Measurements from ENCODE around the gene DCTD.

DCTD gene

DNA sequence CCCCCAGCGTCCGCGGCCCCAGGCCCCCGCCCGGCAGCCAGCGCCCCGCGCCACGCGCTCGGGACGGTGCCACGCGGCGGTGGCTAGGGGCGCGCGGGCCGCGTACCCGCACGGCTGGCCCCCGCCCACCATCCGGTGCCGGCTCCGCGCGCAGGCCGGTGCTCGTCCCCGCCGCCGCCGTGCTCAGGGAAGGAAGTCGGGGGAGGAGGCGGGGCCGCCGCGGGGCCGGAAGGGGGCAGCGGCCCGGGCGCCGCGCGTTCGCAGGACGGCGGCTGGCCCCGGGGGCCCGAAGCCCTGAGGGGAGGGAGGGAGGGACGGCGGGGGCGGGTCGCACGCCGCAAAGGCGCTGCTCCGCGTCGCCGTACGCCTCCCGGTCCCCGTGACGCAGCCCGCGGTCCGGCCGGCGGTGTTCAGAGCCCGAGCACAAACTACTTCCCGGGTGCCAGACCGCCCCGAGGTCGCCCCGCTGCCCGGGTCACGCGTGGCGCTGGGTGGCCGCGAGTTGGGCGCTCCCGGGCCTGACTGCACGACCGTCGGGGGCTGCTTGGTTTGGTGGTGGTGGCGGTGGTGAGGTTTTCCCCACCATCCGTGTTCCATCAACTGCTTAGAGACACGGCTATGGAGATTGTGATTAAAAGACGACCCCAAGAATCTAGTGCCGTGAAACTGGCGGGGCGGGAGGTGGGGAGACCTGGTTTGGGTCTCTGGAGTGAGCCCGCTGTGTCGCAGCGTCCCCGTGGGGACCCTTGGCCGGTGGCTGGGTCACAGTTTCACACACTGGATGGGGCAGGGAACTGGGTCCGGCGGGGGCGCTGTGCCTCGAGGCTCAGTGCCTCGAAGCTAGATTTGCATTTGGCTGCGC is at the start of gene DCTD:
DCTD (minus strand) TSS at position 205 of the 862 bp plus-strand sequence. CDS start 1,818 bp downstream, outside the sequence.
- peak; percentile 51 for DNase-seq (ENCODE audit: low read depth)

DNA sequence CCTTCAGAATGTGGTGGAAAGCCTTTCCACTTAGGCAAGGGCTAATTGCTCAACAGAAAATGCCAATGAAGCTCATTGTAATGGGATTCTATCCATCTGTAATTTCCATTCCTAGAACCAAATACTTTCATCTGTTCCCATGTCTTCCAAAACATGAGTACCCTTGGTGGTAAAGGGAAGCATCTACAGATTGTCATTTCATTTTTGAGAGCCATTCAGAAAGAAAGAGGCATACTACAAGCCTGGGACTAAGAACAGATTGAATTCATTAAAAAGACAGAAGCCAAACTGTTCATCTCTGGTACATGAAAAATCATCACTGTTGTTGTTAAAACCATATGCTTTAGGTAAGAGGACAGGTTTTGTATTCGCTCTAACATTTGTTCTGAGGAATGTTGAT is 43.6 kb upstream of the DCTD start:
- DNase-seq (ENCODE audit: low read depth), result no peak

DNA sequence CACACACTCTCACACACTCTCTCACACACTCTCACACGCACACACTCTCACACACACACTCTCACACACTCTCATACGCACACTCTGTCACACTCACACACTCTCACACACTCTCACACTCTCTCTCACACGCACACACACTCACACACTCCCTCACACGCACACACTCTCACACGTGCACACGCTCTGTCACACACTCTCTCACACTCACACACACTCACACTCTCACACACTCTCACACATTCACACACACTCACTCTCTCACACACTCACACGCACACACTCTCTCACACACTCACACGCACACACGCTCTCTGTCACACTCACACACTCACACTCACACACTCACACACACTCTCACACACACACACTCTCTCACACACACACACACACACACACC is 43.0 kb upstream of the DCTD start:
- DNase-seq (ENCODE audit: low read depth), result no peak

- no peak for DNase-seq (ENCODE audit: low read depth)
Observed at GRCh38 chr4:182955411-182955810, 38.2 kb upstream of the DCTD start.

- no peak for DNase-seq (ENCODE audit: low read depth)
Observed at GRCh38 chr4:182944484-182945213, 27.5 kb upstream of the DCTD start.

DNA sequence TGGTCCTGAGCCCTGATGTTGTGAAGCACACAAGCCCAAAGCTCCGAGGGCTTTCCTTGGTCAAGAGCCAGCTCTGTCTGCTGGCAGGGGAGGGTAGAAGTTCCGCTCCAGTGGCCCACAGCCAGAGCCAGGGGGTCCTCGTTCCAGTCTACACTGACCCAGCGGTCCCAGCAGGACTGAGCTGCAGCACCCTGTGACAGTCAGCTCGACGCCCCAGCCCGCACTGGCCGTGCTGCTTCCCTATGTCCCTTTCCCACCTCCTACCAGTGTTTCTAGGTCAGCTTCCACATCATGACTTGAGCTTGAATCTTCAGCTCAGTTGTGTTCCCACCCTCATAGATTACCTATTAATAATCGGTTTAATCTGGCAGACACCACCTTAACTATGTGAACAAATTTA is 22.5 kb upstream of the DCTD start:
- DNase-seq (ENCODE audit: low read depth), result no peak

- DNase-seq (ENCODE audit: low read depth), result peak; percentile 59
Observed at GRCh38 chr4:182938205-182938645, 21.0 kb upstream of the DCTD start.

- DNase-seq (ENCODE audit: low read depth), result no peak
Observed at GRCh38 chr4:182937268-182938204, 20.4 kb upstream of the DCTD start.

DNA sequence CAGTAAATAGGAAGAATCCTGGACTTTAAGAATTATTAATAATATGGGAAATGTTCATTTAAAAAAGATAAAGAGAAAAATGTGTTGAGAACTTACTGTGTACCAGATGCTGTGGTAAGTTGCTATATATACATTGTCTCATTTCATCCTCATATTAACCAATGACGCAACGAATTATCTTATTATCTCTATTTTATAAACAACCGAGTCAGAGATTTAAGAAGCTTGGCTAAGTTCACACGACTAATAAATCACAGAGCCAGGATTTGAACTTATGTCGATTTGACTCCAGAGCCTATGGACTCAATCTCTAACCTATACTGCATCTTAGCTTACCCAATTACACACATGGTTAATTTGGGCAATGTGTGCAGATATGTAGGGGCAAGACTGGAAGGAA is 15.5 kb upstream of the DCTD start:
- DNase-seq (ENCODE audit: low read depth), result no peak

DNA sequence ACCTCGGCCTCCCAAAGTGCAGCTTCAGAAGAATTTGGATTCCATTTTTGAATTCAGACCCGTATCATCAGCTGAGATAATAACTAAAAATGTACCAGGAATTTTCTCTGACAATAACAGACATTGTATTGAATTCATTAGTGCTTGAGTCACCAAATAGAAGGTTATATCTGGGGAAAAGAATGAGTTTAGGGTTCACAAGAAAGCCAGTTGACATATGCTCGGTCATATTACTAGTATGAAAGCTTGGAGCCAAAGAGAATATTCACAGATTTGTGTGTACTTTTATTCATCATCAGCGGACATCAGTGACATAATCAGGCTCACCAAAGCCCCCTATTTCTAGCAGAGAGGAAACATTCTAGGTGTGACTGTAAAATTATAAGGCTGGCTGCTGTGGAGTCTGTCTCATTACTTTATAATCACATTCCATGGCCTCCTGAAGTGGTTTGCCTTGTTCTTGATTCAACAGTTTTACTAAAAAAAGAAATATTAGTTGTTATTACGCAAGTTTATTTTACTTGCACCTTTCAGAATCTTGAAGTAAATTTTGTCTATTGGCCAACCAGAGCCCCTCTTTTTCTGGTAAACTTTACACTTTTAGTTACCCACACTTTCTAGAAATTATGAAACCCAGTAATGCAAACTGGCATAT is 14.6 kb upstream of the DCTD start:
- DNase-seq (ENCODE audit: low read depth), result no peak

GRCh38 chr4:182930889-182931288 is 13.7 kb upstream of the DCTD start:
- DNase-seq (ENCODE audit: low read depth), result no peak

DNA sequence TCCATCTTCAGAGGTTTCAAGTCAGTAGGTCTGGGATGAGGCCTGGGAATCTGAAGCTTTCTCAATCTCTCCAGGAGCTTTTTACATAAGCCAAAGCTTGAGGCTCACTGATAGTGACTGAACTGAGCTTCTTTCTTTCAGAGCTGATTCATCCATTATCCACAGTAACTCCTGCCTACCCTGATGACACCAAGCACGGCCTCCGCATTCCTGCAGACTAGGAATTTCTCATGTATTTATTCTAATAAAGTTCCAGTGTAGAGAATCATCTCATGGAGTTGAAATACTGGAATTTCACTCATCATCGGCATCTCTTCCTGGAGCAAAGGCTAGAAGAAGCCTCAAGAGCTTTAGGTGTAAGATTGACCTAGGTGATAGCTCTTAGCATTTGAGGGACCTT is 12.1 kb upstream of the DCTD start:
- DNase-seq (ENCODE audit: low read depth), result no peak

DNA sequence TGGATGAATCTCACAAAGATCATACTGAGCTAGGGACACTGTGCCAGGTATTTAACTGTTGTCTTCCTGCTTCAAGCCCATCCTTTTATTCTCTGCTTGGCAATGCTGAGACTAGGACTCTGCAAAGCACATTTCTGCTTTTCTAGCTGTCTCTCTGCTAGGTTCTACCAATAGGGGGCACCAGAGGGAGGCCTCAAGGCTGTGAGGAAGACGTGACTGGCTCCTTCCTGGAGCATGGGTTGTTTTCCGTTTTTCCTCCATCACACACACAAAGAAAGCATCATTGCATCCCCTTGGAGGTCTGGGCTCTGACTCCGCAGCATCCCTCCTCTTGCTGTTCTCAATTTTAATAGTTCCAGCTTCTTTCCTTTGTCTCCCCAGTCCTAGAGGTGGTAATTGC is 10.9 kb upstream of the DCTD start:
- no peak for DNase-seq (ENCODE audit: low read depth)

DNA sequence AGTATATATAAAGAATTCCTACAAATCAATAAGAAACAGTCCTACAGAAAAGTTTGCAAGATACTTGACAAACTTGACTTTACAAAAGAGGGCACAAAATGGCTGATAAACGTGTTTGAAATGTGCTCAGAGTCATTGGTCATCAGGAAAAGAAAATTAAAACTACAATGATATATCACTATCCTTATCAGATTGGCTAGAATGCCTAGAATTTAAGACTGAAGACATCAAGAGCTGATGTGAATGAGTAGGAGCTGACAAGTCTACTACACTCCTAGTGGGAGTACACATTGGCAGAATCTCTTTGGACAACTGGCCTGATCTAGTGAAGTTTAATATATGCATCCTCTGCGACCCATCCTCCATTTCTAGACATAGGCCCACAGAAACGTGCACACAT is 10.3 kb upstream of the DCTD start:
- no peak for DNase-seq (ENCODE audit: low read depth)

DNA sequence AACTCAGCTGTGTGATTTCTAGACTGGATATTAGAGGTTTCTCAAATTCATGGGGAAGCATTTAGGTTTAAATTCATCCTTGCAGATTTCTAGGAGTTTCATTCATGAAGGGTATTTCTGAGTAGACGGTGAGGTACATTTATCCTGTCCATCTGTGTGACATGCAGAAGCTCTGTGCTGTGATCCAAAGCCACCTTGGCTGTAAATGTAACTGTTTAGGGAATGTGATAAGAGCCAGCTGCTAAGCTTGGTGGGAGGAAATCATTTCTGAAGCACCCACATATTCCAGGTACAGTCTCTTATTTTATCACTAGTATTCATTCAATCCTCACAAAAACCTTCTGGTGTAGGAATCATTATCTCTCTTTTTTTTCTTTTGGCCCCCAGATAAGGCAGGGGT is 8.7 kb upstream of the DCTD start:
- DNase-seq (ENCODE audit: low read depth), result no peak

GRCh38 chr4:182925298-182925757 is 8.1 kb upstream of the DCTD start:
- DNase-seq (ENCODE audit: low read depth), result no peak

DNA sequence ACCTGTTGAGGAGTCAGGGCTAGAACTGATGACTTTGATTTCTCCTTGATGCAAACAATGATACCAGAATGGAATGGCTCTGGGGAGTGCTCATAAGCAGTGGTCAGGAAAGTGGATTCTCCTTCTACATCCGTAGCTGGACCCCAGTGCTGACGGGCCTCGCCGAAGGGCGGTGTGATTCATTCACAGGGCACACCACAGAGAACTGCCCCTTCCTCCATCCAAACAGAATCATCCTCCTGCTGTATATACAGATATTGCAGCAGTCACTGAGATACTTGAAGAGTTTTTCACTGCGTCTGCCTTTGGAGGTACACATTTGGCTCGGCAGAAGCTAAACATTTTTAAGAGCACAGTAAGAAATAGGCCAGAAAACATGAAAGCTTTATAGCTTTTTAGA is 7.3 kb upstream of the DCTD start:
- DNase-seq (ENCODE audit: low read depth), result no peak

DNA sequence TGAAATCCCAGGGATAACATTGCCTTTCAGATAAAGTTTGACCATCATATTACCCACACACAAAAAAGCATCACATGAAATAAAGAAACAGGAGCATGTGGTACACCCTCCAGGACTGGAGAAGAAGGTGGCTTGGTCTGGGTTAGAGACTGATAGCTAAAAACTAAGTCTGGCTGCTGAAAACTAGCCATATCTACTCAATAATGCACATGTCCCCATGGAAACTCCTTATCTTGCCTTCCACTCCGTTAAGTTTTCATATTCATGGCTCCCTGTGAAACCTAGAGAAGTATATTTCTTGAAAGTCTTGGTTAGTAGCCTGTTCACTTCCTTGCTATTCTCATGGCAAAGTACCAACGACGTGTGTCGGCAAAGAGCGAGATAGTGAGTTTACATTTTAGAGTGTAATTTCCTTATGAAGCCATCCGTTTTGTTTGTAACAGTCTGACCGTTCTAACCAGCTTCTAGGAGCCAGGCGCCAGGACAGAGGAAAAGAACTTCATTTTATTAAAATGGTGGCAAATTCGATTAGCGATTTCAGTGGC is 6.7 kb upstream of the DCTD start:
- DNase-seq (ENCODE audit: low read depth), result no peak

DNA sequence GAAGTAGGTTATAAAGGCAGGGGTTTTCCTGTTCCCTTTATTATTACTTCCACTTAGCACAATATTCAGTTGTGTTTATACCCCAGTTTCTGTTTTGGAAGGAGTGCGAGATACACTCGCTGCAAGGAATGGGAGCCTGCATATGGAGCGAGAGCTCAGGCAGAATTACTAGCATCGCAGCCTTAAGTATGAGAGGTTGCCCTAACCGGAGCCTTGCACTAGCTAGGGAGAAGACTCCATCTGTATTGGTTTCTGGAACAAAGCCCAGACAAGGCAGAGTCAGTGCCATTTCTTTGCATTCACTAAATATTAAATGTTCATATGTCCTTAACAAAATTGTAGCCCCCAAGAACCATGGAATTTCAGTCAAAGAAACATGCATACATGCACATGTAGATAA is 6.2 kb upstream of the DCTD start:
- DNase-seq (ENCODE audit: low read depth), result no peak

DNA sequence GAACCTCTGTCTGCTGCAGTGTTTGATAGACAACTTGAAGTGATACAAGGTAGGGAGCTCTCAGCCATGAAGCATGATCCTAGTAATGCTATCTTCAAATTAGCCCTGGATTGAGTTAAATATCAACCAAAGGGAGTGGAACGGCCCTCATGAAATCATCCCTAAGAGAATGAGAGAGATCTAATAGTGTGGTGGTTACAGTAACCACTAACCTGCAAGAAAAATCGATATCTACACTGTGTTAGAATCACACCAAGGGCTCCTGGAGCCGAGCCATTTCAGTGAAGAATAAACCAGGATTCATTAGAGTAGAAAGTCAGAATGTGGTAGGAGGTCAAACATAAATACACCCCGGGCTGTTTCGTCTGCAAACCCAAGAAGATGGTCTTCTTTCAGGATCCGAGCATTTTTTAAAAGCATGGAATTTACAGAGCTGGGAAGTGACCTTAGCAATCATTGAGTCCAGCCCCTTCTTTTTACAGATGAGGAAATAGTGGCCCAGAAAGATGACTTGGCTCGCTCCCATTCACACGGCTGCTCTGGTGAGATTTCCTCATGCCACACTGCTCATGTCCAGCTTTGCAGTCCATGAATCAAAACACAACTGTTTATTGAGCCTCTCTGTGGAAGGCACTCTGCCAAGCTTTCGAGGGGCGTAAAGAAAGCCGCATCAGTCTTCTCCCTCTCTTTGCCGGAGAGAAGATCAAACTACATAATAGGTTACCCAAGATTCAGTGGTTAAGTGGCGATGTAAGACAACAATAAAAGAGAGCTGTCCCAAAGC is 5.5 kb upstream of the DCTD start:
- DNase-seq (ENCODE audit: low read depth), result no peak

GRCh38 chr4:182921608-182922007 is 4.4 kb upstream of the DCTD start:
- DNase-seq (ENCODE audit: low read depth), result no peak
